Trophoblast cell (in vitro differentiated cells and primary cell): ENCODE data around the gene FGR. TPM values are rescaled to one million over a fixed set of nuclear protein-coding genes. Genes with fewer than 3 reads are reported as not detected.
A peak's percentile ranks its signal among the peaks of the same experiment; 100 is the strongest.
"Not testable (repeated sequence)": the region's sequence is repeated elsewhere in the genome, so short reads cannot be mapped to it uniquely, and the experiment has no call there.

Source experiments
- DNase-seq, 2 donors: peaks; one replicate each; pipeline ENCODE4 v3.0.0-alpha.2; 2016
- H2AFZ ChIP-seq: 2 replicates; pipeline ENCODE4 v1.6.1; 2013; ENCODE audit warnings: low read length, moderate library complexity, mild to moderate bottlenecking; ENCODE audit not compliant: insufficient read depth, poor library complexity
- H2AK5ac ChIP-seq: 2 replicates; pipeline ENCODE4 v1.6.1; 2013; ENCODE audit warnings: mild to moderate bottlenecking, low read length
- H2BK120ac ChIP-seq: 2 replicates; pipeline ENCODE4 v1.6.1; 2013; ENCODE audit warnings: low read length, mild to moderate bottlenecking, moderate library complexity; ENCODE audit not compliant: insufficient read depth, poor library complexity
- H2BK12ac ChIP-seq: 2 replicates; pipeline ENCODE4 v1.6.1; 2013; ENCODE audit warnings: mild to moderate bottlenecking, low read length, moderate library complexity
- H2BK5ac ChIP-seq: 2 replicates; pipeline ENCODE4 v1.6.1; 2013; ENCODE audit warnings: low read length, low read depth, moderate library complexity, mild to moderate bottlenecking; ENCODE audit not compliant: poor library complexity
- H3K14ac ChIP-seq: 2 replicates; pipeline ENCODE4 v1.6.1; 2013; ENCODE audit warnings: mild to moderate bottlenecking, low read length
- H3K18ac ChIP-seq: 2 replicates; pipeline ENCODE4 v1.6.1; 2013; ENCODE audit warnings: mild to moderate bottlenecking, low read length
- H3K23ac ChIP-seq: 2 replicates; pipeline ENCODE4 v1.6.1; 2013; ENCODE audit warnings: low read length
- H3K27ac ChIP-seq: 2 replicates; pipeline ENCODE4 v1.5.1; 2013; ENCODE audit warnings: low read depth, mild to moderate bottlenecking, inconsistent platforms, low read length, moderate library complexity
- H3K27me3 ChIP-seq: 2 replicates; pipeline ENCODE4 v1.6.1; 2013; ENCODE audit warnings: inconsistent platforms, mild to moderate bottlenecking, low read length, moderate library complexity; ENCODE audit not compliant: insufficient read depth
- H3K36me3 ChIP-seq, 2 experiments: 1 replicate in 1 of 2; 2 replicates in 1 of 2; pipeline ENCODE4 v1.6.1; 2013; ENCODE audit warnings: low read length in 2 of 2, mild to moderate bottlenecking in 2 of 2, moderate library complexity in 1 of 2; ENCODE audit not compliant: insufficient read depth in 2 of 2, control insufficient read depth in 1 of 2
- H3K4ac ChIP-seq: 2 replicates; pipeline ENCODE4 v1.6.1; 2013; ENCODE audit warnings: low read depth, mild to moderate bottlenecking, low read length, moderate library complexity
- H3K4me1 ChIP-seq, 2 experiments: 1 replicate in 1 of 2; 2 replicates in 1 of 2; pipeline ENCODE4 v1.6.1; 2013; ENCODE audit warnings: low read length in 2 of 2, mild to moderate bottlenecking in 2 of 2, moderate library complexity in 1 of 2; ENCODE audit not compliant: insufficient read depth in 2 of 2, control insufficient read depth in 1 of 2
- H3K4me2 ChIP-seq: 2 replicates; pipeline ENCODE4 v1.6.1; 2013; ENCODE audit warnings: inconsistent platforms, mild to moderate bottlenecking, low read length, moderate library complexity
- H3K4me3 ChIP-seq: 2 replicates; pipeline ENCODE4 v1.5.1; 2013; ENCODE audit warnings: mild to moderate bottlenecking, low read depth, low read length, inconsistent platforms
- H3K79me1 ChIP-seq: one replicate; pipeline ENCODE4 v1.6.1; 2013; ENCODE audit warnings: low read length
- H3K79me2 ChIP-seq: 2 replicates; pipeline ENCODE4 v1.6.1; 2013; ENCODE audit warnings: low read length, mild to moderate bottlenecking; ENCODE audit not compliant: control insufficient read depth, insufficient read depth, poor library complexity
- H3K9ac ChIP-seq: 2 replicates; pipeline ENCODE4 v1.6.1; 2013; ENCODE audit warnings: mild to moderate bottlenecking, low read length
- H3K9me3 ChIP-seq: 2 replicates; pipeline ENCODE4 v1.6.1; 2013; ENCODE audit warnings: low read depth, mild to moderate bottlenecking, control low read depth, inconsistent platforms, low read length; ENCODE audit not compliant: insufficient read depth
- H4K12ac ChIP-seq: 2 replicates; pipeline ENCODE4 v1.6.1; 2013; ENCODE audit warnings: low read depth, mild to moderate bottlenecking, low read length, moderate library complexity
- H4K8ac ChIP-seq: 2 replicates; pipeline ENCODE4 v1.6.1; 2013; ENCODE audit warnings: low read depth, mild to moderate bottlenecking, low read length, moderate library complexity
- H4K91ac ChIP-seq: one replicate; pipeline ENCODE4 v1.6.1; 2013; ENCODE audit warnings: low read depth, mild to moderate bottlenecking, low read length, moderate library complexity
- WGBS: extraction: QIAGEN DNeasy Blood & Tissue Kit; methylation state at CpG from one replicate; pipeline ENCODE4 v1.1.7; 2013; ENCODE audit warnings: missing lambda C conversion rate; ENCODE audit not compliant: insufficient read length, insufficient coverage; ENCODE audit errors: extremely low coverage; 5-methylcytosine and 5-hydroxymethylcytosine counted together
- polyA plus RNA-seq: library from polyadenylated mRNA; stranded (reverse); fragments of 200-250 nt; gene quantifications from 2 replicates; pipeline ENCODE4 v1.2.3, GENCODE V29; 2013

The FGR gene
- polyA plus RNA-seq = 0.04 TPM in 1 of 2 replicates, not detected in the other

DNA sequence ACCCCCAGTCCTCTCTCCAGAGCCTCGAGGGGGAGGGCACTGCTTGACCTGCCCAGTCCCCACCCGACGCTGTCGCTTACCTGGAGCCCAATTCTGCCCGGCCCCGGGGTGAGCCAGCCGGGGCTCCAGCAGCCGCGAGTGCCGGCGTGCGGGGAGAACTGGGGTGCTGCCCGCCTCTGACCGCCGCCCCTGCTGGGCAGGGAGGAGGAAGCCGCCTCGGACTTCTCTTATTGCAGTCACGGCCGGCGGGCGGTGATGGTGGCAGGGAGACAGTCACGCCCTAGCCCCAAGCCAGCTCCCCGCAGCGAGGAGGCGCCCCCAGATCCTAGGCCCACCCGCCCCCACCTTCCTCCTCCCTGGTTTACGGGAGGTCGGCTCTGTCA, at the start of gene FGR:
Gene FGR, minus strand, starts transcription at position 201 of the 383 bp plus-strand sequence. CDS start 11,269 bp downstream, outside the sequence.
- Histone ChIP-seq H4K91ac (no peak within 1 kb of the TSS), H2BK5ac (no peak within 1 kb of the TSS), H3K27ac (no peak within 1 kb of the TSS), H4K8ac (peak within 1 kb of the TSS; percentile 53), H2BK120ac (no peak within 1 kb of the TSS), H3K79me2 (no peaks in the 10 kb centered on the region), H3K79me1 (peaks cover 4% of the 10 kb centered on the region), H3K23ac (peak within 1 kb of the TSS; percentile 21), H3K14ac (peak within 1 kb of the TSS; percentile 10), H3K4me3 (no peak within 1 kb of the TSS), H3K9ac (no peak within 1 kb of the TSS), H4K12ac (peak within 1 kb of the TSS; percentile 28), H3K36me3 (no peaks in the 10 kb centered on the region), H3K18ac (no peak within 1 kb of the TSS), H3K4me2 (peak within 1 kb of the TSS; percentile 65), H3K4me1 (peaks cover 4 to 7% of the 10 kb centered on the region in 2 experiments), H3K9me3 (no peaks in the 10 kb centered on the region), H2BK12ac (no peak within 1 kb of the TSS), H2AFZ (peak within 1 kb of the TSS; percentile 24), H3K4ac (no peak within 1 kb of the TSS), H3K27me3 (peaks cover 28% of the 10 kb centered on the region), H2AK5ac (no peak within 1 kb of the TSS)
- no peak for DNase-seq
- no CpG with 5 or more reads among the region's 28 CpGs for WGBS

DNA sequence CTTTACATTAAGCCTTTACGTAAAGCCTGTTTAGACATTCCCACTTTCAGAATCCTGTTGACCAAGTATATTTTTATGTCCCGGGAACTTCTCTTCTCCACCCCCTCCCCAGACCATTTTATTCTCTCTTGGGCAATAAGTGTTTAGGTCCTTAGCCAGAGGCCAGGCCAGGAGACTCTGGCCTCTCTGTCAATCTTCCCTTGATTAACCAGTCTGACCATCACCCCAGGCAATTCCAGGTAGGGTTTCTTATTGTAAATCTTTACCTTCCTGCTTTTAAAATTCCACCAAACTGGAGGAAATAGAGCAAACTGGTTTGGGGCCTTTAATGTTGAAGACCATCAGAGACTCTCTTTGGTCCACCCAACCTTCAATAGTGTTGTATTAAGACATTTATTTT, 49.2 kb upstream of the FGR start:
- H3K4ac ChIP-seq = no peak overlapping the region
- H3K14ac ChIP-seq = no peak overlapping the region
- H3K79me1 ChIP-seq = peaks cover 21% of the 10 kb centered on the region
- no peak overlapping the region for H4K12ac ChIP-seq
- no CpG with 5 or more reads among the region's 2 CpGs for WGBS
- peak overlapping the region; percentile 57 for H3K27ac ChIP-seq
- peaks cover 2% of the 10 kb centered on the region for H3K79me2 ChIP-seq
- H2AK5ac ChIP-seq = no peak overlapping the region
- H2BK5ac ChIP-seq = peak overlapping the region; percentile 59
- peaks cover 14 to 21% of the 10 kb centered on the region in 2 experiments for H3K4me1 ChIP-seq
- H2AFZ ChIP-seq = no peak overlapping the region
- no peak overlapping the region for H3K4me2 ChIP-seq
- H3K9me3 ChIP-seq = peaks cover 9% of the 10 kb centered on the region
- H2BK120ac ChIP-seq = no peak overlapping the region
- H3K9ac ChIP-seq = no peak overlapping the region
- no peak overlapping the region for H3K4me3 ChIP-seq
- H2BK12ac ChIP-seq = no peak overlapping the region
- H3K36me3 ChIP-seq = no peaks in the 10 kb centered on the region
- no peak overlapping the region for H3K23ac ChIP-seq
- no peaks in the 10 kb centered on the region for H3K27me3 ChIP-seq
- H3K18ac ChIP-seq = no peak overlapping the region
- peak; percentile 63 to 79 for DNase-seq
- no peak overlapping the region for H4K91ac ChIP-seq
- no peak overlapping the region for H4K8ac ChIP-seq

DNA sequence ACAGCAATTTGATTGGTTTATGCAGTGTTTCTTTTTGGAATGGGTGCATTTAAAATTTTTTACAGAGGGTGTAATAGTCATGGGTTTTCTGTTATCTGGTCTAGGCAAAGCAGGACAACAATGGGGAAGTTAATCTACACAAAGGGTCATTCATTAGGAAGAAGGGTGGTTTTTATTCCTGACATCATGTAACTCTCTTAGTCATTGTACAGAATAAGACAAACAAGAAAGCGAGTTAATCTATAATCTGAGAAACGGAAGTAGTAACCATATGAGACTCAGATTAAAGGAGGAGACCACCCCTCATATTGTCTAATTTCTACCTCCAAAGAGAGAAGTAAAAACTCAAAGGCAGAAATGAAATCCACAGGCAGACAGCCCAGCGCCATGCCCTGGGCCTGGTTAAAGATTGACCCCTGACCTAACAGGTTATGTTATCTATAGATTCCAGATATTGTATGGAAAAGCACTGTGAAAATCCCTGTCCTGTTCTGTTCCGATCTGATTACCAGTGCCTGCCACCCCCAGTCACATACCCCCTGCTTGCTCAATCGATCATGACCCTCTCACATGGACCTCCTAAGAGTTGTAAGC, 47.5 kb upstream of the FGR start:
- WGBS = no CpG with 5 or more reads among the region's 5 CpGs
- no peak overlapping the region for H3K14ac ChIP-seq
- no peak overlapping the region for H3K4ac ChIP-seq
- DNase-seq = no peak
- H3K4me3 ChIP-seq = no peak overlapping the region
- no peak overlapping the region for H3K18ac ChIP-seq
- no peak overlapping the region for H4K12ac ChIP-seq
- H3K4me1 ChIP-seq = peaks cover 8 to 16% of the 10 kb centered on the region in 2 experiments
- H2BK12ac ChIP-seq = no peak overlapping the region
- H4K91ac ChIP-seq = no peak overlapping the region
- peaks cover 2% of the 10 kb centered on the region for H3K79me2 ChIP-seq
- no peaks in the 10 kb centered on the region for H3K36me3 ChIP-seq
- peak overlapping the region; percentile 22 for H3K27ac ChIP-seq
- no peak overlapping the region for H4K8ac ChIP-seq
- no peak overlapping the region for H2BK5ac ChIP-seq
- peaks cover 9% of the 10 kb centered on the region for H3K9me3 ChIP-seq
- no peak overlapping the region for H3K9ac ChIP-seq
- no peak overlapping the region for H2BK120ac ChIP-seq
- no peak overlapping the region for H2AFZ ChIP-seq
- no peak overlapping the region for H2AK5ac ChIP-seq
- H3K27me3 ChIP-seq = no peaks in the 10 kb centered on the region
- H3K79me1 ChIP-seq = peaks cover 21% of the 10 kb centered on the region
- H3K23ac ChIP-seq = no peak overlapping the region
- H3K4me2 ChIP-seq = no peak overlapping the region

DNA sequence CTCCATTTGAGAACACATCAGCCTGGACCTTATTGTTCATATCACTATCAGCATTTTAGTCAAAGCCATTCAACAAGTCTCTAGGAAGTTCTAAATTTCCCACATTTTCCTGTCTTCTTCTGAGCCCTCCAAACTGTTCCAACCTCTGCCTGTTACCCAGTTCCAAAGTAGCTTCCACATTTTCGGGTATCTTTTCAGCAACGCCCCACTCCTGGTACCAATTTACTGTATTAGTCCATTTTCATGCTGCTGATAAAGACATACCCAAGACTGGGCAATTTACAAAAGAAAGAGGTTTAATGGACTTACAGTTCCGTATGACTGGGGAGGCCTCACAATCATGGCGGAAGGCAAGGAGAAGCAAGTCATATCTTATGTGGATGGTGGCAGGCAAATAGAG, 46.6 kb upstream of the FGR start:
- no CpG with 5 or more reads among the region's 4 CpGs for WGBS
- not testable (repeated sequence) for H3K36me3 ChIP-seq, H3K27me3 ChIP-seq, H3K9ac ChIP-seq, H3K9me3 ChIP-seq, H4K8ac ChIP-seq, H2AK5ac ChIP-seq, H3K4me3 ChIP-seq, H2AFZ ChIP-seq, H4K91ac ChIP-seq, H2BK12ac ChIP-seq, DNase-seq, H3K79me2 ChIP-seq, H3K23ac ChIP-seq, H3K4ac ChIP-seq, H3K14ac ChIP-seq, H2BK5ac ChIP-seq, H3K4me2 ChIP-seq, H3K18ac ChIP-seq, H4K12ac ChIP-seq, H2BK120ac ChIP-seq, H3K27ac ChIP-seq
- H3K79me1 ChIP-seq = peaks cover 21% of the 10 kb centered on the region
- H3K4me1 ChIP-seq = peaks cover 8 to 10% of the 10 kb centered on the region in 2 experiments
